ENCODE data around the gene ADGRL1.

ADGRL1 gene

DNA sequence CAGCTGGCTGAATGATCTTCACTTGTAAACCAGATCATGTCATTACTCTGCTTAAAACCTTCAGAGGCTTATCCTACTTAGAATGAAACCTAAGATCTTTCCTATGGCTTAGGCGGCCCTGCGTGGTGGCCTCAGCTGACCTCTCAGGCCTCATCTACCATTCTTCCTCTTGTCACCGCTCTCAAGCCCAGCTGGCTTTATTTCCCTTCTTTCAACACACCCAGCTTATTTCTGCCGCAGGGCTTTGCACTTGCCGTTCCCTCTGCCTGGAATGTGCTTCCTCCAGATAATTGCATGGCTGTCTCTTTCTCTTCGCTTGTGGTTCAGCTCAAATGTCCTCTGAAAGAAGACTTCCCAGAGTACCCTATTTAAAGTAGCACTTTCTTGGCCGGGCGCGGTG, 66.0 kb downstream of the ADGRL1 start:
- DNase-seq (ENCODE audit: low read depth) = no peak

DNA sequence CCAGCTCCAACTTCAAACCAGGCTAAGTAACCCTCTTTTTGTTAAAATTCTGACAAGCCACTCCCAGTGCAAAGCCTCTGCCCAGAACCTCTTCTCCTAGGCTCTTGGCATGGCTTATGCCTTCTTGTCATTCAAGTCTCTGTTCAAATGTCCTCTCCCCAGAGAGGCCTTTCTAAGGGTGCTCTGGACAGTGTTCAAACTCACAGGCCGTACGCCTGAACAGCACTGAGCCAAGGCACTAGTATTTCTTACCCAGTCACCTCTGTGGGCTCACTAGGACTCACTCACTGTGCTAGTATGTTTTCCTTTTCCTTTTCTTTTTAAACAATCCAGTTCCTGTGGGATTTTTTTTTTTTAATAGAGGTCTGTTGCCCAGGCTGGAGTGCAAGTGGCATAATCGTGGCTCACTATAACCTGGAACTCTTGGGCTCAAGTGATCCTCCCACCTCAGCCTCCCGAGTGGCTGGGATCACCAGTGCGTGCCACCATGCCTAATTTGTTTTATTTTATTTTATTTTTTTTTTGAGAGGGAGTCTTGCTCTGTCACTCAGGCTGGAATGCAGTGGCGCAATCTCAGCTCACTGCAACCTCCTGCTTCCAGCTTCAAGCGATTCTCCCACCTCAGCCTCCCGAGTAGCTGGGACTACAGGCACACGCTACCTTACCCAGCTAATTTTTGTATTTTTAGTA, 67.2 kb downstream of the ADGRL1 start:
- no peak for DNase-seq (ENCODE audit: low read depth)

DNA sequence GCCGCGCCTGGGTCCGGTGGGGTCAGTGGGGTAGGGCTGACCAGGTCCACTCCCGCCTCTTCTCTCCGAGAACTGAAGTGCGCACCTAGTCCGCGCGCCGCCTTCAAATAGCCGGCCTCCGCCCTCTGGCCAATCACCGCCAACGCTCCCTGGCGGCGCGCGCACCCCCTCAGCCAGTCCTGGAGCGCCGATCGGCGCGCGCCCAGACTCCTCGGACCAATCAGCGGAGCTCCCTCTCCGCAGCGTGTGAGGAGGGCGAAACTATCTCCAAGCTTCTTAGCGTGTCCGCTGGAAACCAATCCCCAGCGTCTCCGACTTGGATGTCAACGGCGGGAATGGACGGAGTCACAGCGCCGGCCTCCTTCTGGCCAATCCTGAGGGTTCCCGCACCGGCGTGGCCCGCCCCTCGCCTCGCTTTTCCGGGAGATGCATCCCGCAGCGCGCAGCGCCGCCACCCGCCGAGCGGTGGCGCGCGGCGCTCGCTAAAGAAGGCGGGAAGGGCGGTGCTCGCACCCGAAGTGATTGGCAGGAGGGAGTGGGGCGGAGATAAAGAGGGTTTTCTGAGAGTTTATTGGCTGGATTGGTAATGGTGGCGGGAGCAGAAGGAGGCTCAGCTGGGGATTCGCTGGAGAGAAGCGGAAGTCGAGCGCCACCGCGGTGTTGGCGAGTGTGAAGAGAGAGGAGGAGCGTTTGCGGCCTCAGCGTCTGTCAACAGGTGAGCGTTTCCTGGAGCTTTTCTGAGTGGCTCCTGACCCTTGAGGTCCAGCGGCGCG, 69.3 kb downstream of the ADGRL1 start, which contains the start of gene ASF1B:
Gene ASF1B (minus strand): TSS at position 81 of the 773 bp plus-strand sequence. CDS start 133 bp downstream, outside the sequence.
- DNase-seq (ENCODE audit: low read depth) = peak; percentile 94

DNA sequence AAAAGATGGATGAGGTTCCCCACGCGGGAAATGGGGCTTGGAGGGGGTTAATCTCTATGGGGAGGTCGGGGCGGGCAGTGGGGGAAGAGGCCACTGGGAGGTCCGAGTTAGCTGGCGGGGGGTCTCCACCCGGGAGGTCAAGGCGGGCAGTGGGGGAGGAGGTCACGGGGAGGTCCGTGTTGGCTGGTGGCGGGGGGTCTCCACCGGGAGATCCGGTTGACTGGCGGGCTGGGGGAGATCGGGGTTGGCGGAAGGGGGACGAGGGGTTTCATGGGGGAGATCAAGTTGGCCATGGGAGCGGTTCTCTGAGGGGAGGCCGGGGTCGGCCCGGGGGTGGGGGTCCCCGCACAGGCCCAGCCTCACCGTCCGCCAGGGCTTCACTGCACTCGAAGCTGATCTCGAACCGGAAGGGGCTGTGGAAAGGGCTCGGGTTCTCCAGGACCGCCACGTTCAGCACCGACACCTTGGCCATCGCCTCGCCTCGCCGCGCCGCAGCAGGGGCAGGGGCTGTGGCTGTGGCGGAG, 69.9 kb downstream of the ADGRL1 start:
- DNase-seq (ENCODE audit: low read depth) = no peak

DNA sequence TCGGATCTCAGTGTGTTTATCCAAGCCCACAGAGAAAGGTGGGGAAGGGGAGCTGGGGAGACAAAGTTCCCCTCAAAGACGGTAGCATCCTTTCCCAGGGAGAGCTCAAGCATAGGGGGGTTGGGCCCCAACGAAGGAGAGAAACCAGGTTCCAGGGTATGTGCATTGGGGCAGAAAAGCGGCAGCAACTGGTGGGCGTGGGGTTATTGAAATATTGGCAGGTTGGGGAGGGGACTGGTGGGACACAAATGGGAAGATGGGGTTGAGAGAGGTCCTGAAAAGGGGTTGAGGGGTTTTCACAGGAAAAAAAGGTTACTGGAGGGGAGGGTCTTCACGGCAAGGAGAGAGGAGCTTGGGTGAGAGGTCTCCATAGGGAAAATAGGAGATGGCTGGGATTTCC, 70.6 kb downstream of the ADGRL1 start:
- DNase-seq (ENCODE audit: low read depth) = no peak

DNA sequence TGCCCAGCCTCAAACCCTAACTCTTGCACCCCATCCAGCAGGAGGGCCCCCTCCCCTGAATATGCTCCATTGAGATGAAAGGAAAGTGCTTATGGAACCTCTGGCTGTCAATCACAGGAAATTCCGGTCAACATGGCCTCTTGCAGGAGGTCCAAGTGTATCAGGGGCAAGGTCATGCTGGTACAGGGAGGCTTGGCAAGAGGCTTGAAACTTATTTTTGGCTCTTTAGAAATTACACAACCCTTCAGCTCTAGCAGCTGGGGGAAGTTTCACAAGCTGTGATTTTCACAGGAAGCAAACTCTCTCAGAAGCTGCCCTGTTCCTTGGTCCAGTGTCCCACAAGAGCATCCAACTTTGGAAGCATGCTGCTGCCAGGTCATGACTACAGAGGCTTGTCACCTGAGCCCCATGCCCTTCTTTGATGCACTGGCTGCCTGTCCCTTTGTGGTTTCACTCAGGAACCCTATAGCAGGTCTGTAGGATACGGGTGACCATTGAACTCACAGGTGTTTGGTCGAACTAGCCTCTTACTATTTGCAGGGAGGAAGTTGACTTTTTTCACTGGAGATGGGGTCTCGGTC, 78.0 kb downstream of the ADGRL1 start:
- no peak for DNase-seq (ENCODE audit: low read depth)

DNA sequence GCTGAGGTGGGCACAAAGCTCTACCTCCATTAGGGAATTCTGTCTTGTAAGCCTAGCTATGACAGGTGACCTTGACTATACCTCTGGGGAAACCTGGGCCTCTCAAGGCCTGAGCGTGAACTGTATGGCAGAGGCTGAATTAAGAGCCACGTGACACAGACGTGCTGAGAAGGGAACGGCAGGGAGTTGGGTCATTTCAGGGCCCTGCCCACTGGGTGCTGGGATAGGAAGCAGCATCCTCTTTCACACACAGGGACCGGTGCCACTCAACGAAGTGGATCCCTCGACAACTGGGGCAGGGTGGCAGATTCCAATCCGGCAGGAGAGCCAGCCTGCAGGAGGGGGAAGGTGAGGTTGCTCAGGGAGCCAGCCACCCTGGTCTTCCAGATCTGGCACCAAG, 78.8 kb downstream of the ADGRL1 start:
- DNase-seq (ENCODE audit: low read depth) = no peak

DNA sequence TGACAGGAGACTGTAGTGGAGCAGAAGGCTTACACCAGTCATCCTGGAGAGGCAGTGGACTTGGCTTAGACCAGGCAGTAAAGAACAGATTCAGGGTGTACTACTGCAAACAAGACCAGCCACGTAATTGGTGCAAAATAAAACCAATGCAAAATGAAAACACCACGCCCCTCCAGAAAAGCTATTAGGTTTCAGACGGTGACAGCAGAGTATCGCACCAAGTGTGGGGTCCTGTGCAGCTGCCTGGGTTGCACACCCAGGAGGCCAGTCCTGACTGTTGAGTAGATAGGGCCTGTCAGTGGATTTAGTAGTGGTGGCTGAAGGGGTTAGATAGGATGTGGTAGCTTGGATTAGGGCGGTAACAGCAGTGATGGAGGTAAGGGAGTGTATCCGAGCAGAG, 83.0 kb downstream of the ADGRL1 start:
- DNase-seq (ENCODE audit: low read depth) = no peak

DNA sequence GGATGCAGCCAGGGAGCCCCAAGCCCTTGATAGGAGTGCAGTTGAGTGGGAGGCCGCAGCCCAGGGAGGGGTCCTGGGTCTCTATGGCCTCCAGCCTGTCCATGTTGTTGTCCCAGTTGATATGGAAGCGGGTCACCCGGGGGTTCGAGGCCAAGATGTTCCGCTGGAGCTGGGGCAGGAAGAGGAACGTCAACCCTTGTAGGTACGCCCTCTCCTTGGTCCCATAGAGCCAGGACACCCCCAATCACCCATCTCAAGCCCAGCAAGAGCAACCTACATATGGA, 85.5 kb downstream of the ADGRL1 start:
- no peak for DNase-seq (ENCODE audit: low read depth)

DNA sequence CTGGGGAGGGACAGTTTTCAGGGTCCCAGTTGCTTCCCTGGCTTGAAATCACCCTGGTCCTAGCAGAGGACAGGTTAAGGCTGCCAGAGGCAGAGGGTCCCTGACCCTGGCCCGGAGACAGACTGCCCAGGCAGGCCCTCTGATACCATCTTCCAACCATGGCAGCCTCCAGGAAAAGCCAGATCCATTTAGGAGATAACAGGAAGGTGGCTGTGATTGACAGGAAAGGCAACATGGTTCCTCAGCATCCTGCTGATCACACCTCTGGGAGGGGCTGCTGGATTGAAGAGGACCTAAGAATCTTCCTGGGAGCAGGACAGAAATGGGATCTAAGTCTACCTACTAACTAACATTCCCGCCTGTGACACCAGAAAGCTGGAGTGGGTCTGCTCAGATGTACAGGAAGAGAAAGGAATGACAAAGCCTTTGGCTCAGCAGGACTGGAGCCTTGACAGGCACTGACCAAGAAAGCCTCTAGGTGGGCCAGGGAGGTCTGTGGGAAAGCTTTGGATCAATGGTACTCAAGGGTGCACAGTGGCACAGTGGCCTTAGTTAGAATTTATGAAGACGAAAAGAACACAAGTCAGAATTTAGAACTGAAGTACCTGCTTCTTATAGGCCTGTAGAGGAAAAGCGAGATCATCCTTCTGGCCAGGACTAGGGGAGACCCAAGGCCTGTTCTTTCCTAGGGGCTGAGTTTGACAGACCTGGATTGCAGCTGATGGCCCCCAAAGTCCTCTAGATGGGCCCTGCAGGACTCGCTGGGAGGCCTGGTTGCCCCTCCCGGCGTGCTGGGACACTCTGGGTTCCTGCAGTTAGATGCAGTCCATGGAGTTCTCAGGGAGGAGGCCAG, 86.1 kb downstream of the ADGRL1 start:
- no peak for DNase-seq (ENCODE audit: low read depth)

DNA sequence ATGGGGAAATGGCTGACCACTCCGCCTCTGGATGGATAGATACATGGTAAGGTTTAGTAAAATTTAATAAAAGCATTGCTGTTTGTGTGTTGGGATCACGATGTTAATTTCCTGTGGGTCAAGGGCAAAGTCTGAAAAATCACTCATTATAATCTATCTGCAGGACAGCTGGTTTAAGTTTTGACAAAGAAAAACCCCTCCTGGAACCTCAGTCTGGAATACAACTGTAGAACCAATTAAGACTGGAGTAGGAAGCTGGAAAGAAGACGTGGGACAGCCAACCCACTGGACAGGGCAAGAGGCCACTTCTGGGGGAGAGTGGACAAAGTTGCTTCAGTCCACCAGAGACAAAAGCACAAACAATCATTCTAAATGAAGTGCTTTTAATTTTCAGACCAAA, 86.8 kb downstream of the ADGRL1 start:
- no peak for DNase-seq (ENCODE audit: low read depth)

DNA sequence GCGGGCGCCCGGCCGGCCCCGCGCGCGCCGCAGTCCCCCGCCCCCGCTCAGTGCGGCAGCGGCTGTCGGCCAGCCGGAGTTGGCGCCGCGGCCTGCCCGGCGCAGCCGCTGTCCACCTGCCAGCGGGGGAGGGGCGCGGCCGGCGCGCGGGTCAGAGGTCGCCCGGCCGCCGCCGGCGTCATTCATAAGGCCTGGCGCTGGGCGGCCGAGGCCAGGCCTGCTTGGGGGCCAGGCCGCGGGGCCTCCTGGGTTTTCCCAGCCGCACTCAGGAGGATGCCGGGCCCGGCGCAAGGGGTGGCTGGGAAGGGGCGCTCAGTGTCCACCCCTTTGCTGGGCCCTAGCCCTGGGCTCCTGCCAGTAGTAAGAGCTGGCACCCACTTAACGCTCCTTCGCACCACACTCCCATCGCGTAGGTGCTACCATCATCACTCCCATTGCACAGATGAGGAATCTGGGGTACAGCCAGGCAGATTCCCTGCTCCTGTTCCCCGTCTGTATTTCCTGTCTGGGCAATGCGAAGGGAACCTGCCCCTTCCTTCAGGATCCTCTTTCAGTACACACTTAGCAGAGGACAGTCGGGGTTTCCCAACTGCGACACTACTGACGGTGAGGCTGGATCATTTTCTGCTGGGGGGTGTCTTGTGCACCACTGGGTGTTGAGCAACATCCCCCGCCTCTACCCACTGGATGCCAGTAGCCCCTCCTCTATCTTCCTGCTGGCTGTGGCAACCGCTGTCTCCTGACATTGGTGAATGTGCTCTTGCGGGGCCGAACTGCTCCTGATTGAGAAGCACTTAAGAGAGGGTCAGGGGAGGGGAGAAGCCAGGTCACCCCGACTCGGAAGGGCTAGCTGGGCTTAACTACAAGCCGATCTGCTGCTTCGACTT, 87.6 kb downstream of the ADGRL1 start:
- DNase-seq (ENCODE audit: low read depth) = no peak

DNA sequence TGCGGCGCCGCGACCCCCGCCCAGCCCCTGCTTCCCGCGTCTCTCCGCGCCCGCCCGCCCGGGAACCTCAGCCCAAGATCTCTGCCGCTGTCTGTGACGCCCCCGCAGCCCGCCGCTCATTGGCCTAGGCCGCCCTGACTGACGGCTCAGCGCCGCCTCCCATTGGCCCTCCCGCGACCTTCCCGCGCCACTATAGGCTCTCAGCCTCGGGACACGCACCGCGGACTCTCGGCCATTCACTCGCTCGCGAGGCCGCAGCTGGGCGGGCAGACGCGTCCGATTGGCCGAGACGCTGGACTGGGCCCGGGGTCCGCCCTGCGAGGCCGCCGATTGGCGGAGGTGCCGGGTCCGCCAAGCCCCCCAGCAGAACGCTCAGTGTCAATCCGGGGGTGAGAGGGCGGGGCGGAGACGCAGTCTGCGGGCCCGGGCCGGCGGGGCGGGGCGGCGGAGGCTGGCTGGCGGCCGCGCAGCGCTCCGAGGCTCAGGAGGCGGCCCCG, 88.3 kb downstream of the ADGRL1 start, which contains the start of gene PRKACA:
Gene PRKACA (minus strand): TSS at position 95 of the 497 bp plus-strand sequence. CDS start 215 bp downstream, outside the sequence.
- DNase-seq (ENCODE audit: low read depth) = peak; percentile 95

DNA sequence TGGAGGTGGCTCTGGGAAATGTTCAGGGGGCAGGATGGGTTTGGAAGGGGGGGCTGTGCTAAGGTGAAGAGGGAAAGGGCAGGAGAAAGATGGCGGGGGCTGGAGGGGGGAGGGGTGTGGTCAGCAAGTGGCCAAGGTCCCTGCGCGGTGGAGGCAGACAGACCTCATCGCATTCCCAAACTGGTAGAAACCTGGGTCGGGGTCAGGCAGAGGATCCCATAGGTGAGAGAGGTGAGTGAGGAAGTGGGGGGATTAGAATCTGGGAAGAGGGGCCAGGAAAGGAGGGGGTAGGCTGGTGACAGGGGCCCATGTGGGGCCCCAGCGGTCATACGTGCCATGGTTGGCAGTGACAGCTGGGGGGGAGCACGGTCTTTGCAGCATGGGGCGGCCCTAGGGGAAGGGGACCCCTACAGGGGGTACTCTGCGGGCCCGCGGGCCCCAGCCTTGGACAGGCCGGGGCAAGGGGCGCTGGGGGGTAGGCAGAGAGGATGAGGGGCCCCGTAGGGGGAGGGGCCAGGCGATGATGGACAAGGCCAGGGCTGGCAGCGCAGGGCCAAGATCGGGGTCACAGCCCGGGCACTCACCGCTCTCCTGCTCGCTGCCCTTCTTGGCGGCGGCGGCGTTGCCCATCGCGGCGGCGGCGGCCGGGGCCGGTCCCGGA, 88.9 kb downstream of the ADGRL1 start:
- no peak for DNase-seq (ENCODE audit: low read depth)

DNA sequence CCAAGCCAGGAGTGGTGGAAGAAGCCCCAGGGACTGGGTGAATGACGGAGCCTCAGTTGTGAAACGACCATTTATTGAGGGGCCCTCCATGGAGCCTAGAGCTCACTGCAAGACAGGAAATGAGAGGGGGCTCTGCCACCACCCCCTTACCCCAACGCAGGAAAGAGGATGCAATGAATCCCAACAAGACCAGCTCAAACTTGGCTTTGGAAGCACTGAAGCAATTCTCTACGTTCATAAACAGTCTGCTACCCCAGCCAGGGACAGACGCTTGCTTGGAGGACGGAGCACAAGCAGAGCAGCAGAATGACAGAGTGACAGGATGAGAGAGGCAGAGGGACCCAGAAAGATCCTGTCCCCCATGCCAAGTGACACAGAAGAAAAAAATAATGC, 89.4 kb downstream of the ADGRL1 start:
- no peak for DNase-seq (ENCODE audit: low read depth)

DNA sequence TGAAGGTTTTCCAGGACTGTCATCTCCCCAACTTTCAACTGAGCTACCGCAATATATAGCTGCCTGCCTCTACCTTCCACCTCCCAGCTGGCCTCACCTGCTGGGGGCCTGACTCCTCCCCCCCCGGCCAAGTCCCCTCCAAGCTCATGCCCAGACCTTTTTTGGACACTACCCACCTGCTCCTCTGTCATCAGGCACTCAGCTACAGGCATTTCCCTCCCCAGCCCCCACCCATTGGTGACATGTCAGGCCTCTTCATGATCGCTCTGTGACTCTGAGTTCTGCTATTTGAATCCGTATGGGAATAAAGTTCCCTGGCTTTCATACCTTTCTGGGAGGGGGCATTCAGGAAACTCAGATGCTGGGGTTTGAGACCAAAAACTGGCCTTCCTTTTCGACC, 90.2 kb downstream of the ADGRL1 start:
- DNase-seq (ENCODE audit: low read depth) = no peak

DNA sequence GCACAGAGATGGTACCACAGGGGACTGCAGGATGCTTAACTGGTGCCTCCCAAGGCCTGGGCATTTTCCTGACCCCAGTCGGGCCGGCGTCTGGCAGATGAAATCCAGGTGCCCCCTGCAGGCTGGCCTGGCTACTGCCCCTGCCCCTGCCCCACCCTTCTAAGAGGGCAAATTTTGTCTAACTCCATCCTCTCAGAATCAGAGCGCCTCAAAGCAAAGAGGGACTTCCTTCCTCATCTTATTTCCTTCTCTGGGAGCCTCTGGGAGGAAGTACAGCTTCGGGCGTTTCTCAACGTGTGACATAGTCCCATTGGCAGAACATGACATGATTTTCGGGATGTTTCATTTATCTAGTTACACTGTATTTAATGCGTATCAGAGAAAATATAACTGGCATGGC, 91.1 kb downstream of the ADGRL1 start:
- no peak for DNase-seq (ENCODE audit: low read depth)

DNA sequence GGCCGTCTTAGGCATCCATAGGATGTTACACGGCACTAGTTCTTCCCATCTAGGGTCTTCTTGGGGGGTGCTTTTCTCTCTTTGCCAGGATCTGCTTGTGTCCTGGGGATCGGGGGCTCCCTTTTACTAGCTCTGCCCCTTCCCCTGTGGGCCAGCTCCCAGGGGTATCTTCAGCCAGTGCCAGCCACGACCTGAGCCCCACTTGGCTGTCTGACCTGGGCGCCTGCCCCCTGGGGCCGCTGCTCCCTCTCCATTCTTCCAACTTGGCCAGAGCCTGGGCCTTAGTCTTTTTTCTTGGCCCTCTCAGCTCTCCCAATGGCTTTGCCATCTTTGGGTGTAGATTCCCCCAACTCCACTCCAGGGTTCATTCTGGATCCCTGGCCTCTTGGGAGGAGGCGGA, 91.5 kb downstream of the ADGRL1 start:
- DNase-seq (ENCODE audit: low read depth) = no peak

DNA sequence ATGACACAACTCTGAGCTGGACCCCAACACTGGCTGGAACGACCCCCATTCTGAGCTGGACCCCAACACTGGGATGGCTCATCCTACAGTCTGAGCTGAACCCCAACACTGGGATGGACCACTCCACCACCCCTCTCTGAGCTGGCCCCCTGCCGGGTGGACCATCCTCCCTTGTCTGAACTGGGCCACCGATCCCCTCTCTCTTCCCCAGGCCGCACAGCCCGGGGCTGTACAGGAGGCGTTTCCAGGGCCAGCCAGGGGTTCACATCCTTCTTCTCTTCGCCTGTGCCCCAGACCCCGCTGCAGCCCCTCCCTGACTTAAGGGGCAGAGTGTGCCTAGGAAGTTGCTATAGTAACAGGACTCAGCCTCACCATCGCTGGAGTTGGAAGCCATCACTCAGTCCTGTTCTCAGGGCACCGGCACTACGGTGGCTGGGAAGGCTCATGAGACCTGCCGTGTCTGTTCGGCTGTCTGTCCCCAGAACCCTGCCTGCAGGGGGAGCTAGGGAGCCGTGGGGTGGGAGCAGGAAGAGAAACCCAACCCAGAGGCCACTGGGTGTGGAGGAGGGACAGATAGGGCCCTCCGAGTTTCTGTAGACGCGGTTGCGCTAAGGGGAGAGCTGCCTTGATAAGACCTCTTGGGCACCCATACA, 92.1 kb downstream of the ADGRL1 start:
- peak; percentile 22 for DNase-seq (ENCODE audit: low read depth)

Measured in activated gamma-delta T cell treated with anti-CD3 and anti-CD28 coated beads, Interleukin-2, amount 50 U/mL, for 16 hours (primary cell).